Erythroblast (primary cell): ENCODE results near the gene NAA10.

Source experiments
- DNase-seq, 2 experiments: peaks; one replicate each; lab custom pipeline; 2025; lab: John Stamatoyannopoulos, UW
- GATA1 ChIP-seq: IDR thresholded peaks from 2 replicates; pipeline ENCODE4 v1.6.1; 2011; ENCODE audit warnings: low read depth, mild to moderate bottlenecking, control low read depth, low read length, moderate library complexity
- POLR2A ChIP-seq: IDR thresholded peaks from 2 replicates; pipeline ENCODE4 v1.6.1; 2011; ENCODE audit warnings: mild to moderate bottlenecking, low read length

Gene NAA10

GRCh38 chrX:153934762-153935325 is at the start of gene NAA10:
NAA10 (minus strand) TSS chrX:153935037; CDS start chrX:153934904, 133 bp downstream.
- DNase-seq, result peak; percentile 81 to 86
- TF ChIP-seq POLR2A (peak; percentile 56), GATA1 (no peak)

- TF ChIP-seq POLR2A, result no peak
- TF ChIP-seq GATA1, result no peak
- DNase-seq, result no peak
Measured at GRCh38 chrX:153983321-153983801, 48.5 kb upstream of the NAA10 start.

GRCh38 chrX:153981771-153982533 is 47.1 kb upstream of the NAA10 start:
- TF ChIP-seq GATA1 (no peak), POLR2A (no peak)

GRCh38 chrX:153981231-153981630 is 46.4 kb upstream of the NAA10 start:
- TF ChIP-seq POLR2A, result no peak
- TF ChIP-seq GATA1, result no peak
- DNase-seq, result no peak

More at GRCh38 chrX:153981771-153982533, 47.1 kb upstream of the NAA10 start:
- peak in 1 of 2 experiments; percentile 18 for DNase-seq

GRCh38 chrX:153980394-153980793 is 45.6 kb upstream of the NAA10 start:
- DNase-seq, result peak; percentile 48 to 56

- TF ChIP-seq POLR2A (no peak), GATA1 (no peak)
- no peak for DNase-seq
Measured at GRCh38 chrX:153974726-153975286, 40.0 kb upstream of the NAA10 start.

- TF ChIP-seq GATA1, result no peak
- no peak for TF ChIP-seq POLR2A
- DNase-seq, result no peak
Measured at GRCh38 chrX:153974003-153974725, 39.3 kb upstream of the NAA10 start.

- DNase-seq, result peak in 1 of 2 experiments; percentile 53
- TF ChIP-seq POLR2A (no peak), GATA1 (no peak)
Measured at GRCh38 chrX:153973127-153974002, 38.5 kb upstream of the NAA10 start.

- TF ChIP-seq POLR2A (peak; percentile 73), GATA1 (no peak)
- DNase-seq, result peak; percentile 96
Measured at GRCh38 chrX:153972368-153973126, 37.7 kb upstream of the NAA10 start, which contains the start of gene TMEM187. TMEM187 (plus strand) TSS chrX:153972754; CDS start chrX:153982063, 9,309 bp downstream.

GRCh38 chrX:153971450-153972367 is 36.9 kb upstream of the NAA10 start, which contains the start of gene HCFC1:
HCFC1 (minus strand) TSS chrX:153971818; CDS start chrX:153970840, 978 bp downstream.
- peak; percentile 75 for TF ChIP-seq POLR2A
- no peak for TF ChIP-seq GATA1
- peak; percentile 95 to 96 for DNase-seq

GRCh38 chrX:153971124-153971449 is 36.2 kb upstream of the NAA10 start:
- no peak for TF ChIP-seq POLR2A
- TF ChIP-seq GATA1, result no peak
- DNase-seq, result peak; percentile 85 to 86
